HEK293 (cell line): ENCODE measurements around the gene STING1.

Source experiments
- GFI1B ChIP-seq: fragments of 450-650 bp; formaldehyde crosslinking; IDR thresholded peaks from 2 replicates; pipeline ENCODE4 v1.5.1; 2016; ENCODE audit warnings: missing biosample characterization, missing genetic modification characterization
- IKZF3 ChIP-seq: fragments of 450-650 bp; IDR thresholded peaks from 2 replicates; pipeline ENCODE4 v1.5.0; 2018; ENCODE audit warnings: missing biosample characterization, mild to moderate bottlenecking, missing genetic modification characterization, moderate library complexity
- MYNN ChIP-seq: fragments of 450-650 bp; formaldehyde crosslinking; IDR thresholded peaks from 2 replicates; pipeline ENCODE4 v1.5.1; 2016; ENCODE audit warnings: missing biosample characterization, missing genetic modification characterization, borderline replicate concordance
- OSR2 ChIP-seq: fragments of 450-650 bp; formaldehyde crosslinking; IDR thresholded peaks from 2 replicates; pipeline ENCODE4 v1.5.1; 2016; ENCODE audit warnings: missing biosample characterization, missing genetic modification characterization
- PRDM10 ChIP-seq: fragments of 450-650 bp; formaldehyde crosslinking; IDR thresholded peaks from 2 replicates; pipeline ENCODE4 v1.5.1; 2016; ENCODE audit warnings: missing biosample characterization, missing genetic modification characterization
- SALL2 ChIP-seq: fragments of 450-650 bp; formaldehyde crosslinking; IDR thresholded peaks from 2 replicates; pipeline ENCODE4 v1.5.0; 2017; ENCODE audit warnings: missing biosample characterization, mild to moderate bottlenecking, missing genetic modification characterization, borderline replicate concordance
- TRIM28 ChIP-seq: IDR thresholded peaks from 2 replicates; pipeline ENCODE4 v1.6.1; 2011; ENCODE audit warnings: low read length, control low read depth, borderline replicate concordance
- ZBTB11 ChIP-seq: fragments of 450-650 bp; formaldehyde crosslinking; conservative IDR thresholded peaks from 2 replicates; pipeline ENCODE4 v1.5.1; 2016; ENCODE audit warnings: low read depth, missing biosample characterization, missing genetic modification characterization
- ZBTB49 ChIP-seq: fragments of 450-650 bp; formaldehyde crosslinking; IDR thresholded peaks from 2 replicates; pipeline ENCODE4 v1.5.1; 2016; ENCODE audit warnings: missing biosample characterization, missing genetic modification characterization, low read depth
- ZNF132 ChIP-seq: fragments of 450-650 bp; formaldehyde crosslinking; IDR thresholded peaks from 2 replicates; pipeline ENCODE4 v1.5.1; 2017; ENCODE audit warnings: missing biosample characterization, missing genetic modification characterization, borderline replicate concordance
- ZNF184 ChIP-seq: fragments of 450-650 bp; IDR thresholded peaks from 2 replicates; pipeline ENCODE4 v1.5.1; 2018; ENCODE audit warnings: missing biosample characterization, mild to moderate bottlenecking, missing genetic modification characterization
- ZNF324 ChIP-seq: fragments of 450-650 bp; formaldehyde crosslinking; IDR thresholded peaks from 2 replicates; pipeline ENCODE4 v1.5.1; 2016; ENCODE audit warnings: missing biosample characterization, missing genetic modification characterization
- ZNF335 ChIP-seq: fragments of 450-650 bp; formaldehyde crosslinking; conservative IDR thresholded peaks from 2 replicates; pipeline ENCODE4 v1.5.1; 2016; ENCODE audit warnings: missing biosample characterization, missing genetic modification characterization
- ZNF391 ChIP-seq: fragments of 450-650 bp; formaldehyde crosslinking; IDR thresholded peaks from 2 replicates; pipeline ENCODE4 v1.5.1; 2016; ENCODE audit warnings: low read depth, missing biosample characterization, missing genetic modification characterization, borderline replicate concordance
- ZNF423 ChIP-seq: fragments of 450-650 bp; formaldehyde crosslinking; IDR thresholded peaks from 2 replicates; pipeline ENCODE4 v1.5.1; 2016; ENCODE audit warnings: missing biosample characterization, missing genetic modification characterization
- ZNF600 ChIP-seq: fragments of 450-650 bp; formaldehyde crosslinking; IDR thresholded peaks from 2 replicates; pipeline ENCODE4 v1.5.1; 2016; ENCODE audit warnings: missing biosample characterization, missing genetic modification characterization
- ZNF658 ChIP-seq: fragments of 450-650 bp; formaldehyde crosslinking; IDR thresholded peaks from 2 replicates; pipeline ENCODE4; 2016; ENCODE audit warnings: missing biosample characterization, missing genetic modification characterization
- ZNF660 ChIP-seq: fragments of 450-650 bp; IDR thresholded peaks from 2 replicates; pipeline ENCODE4 v1.5.1; 2018; ENCODE audit warnings: missing biosample characterization, mild to moderate bottlenecking, missing genetic modification characterization
- ZNF692 ChIP-seq: fragments of 450-650 bp; formaldehyde crosslinking; IDR thresholded peaks from 2 replicates; pipeline ENCODE4 v1.5.1; 2016; ENCODE audit warnings: missing biosample characterization, missing genetic modification characterization
- ZSCAN4 ChIP-seq: fragments of 450-650 bp; formaldehyde crosslinking; IDR thresholded peaks from 2 replicates; pipeline ENCODE4 v1.5.1; 2017; ENCODE audit warnings: missing biosample characterization, missing genetic modification characterization

STING1 gene

GRCh38 chr5:139482050-139482889 is at the start of gene STING1 (continued):
- TF ChIP-seq PRDM10 (tag by site-specific recombination) (peak; percentile 91), ZNF423 (tag by site-specific recombination) (peak; percentile 82; the same call in 1 of the 2 replicates), MYNN (tag by site-specific recombination) (no peak), TRIM28 (peak; percentile 29; the same call in 1 of the 2 replicates), ZNF660 (tag by site-specific recombination) (peak; percentile 93; the same call in 1 of the 2 replicates), ZBTB11 (tag by site-specific recombination) (peak; percentile 80), ZNF600 (tag by site-specific recombination) (peak; percentile 94), IKZF3 (tag by site-specific recombination) (peak; percentile 97), ZSCAN4 (tag by site-specific recombination) (0 out of 2 replicates have a peak, but pooled peaks have one; percentile 37), ZNF184 (tag by site-specific recombination) (no peak), ZNF335 (tag by site-specific recombination) (peak; percentile 95), ZNF658 (tag by site-specific recombination) (no peak), ZNF324 (tag by site-specific recombination) (no peak), ZNF692 (tag by site-specific recombination) (peak; percentile 69), SALL2 (tag by site-specific recombination) (no peak), GFI1B (tag by site-specific recombination) (no peak), ZNF132 (no peak), ZBTB49 (tag by site-specific recombination) (no peak), OSR2 (tag by site-specific recombination) (peak; percentile 63; the same call in 1 of the 2 replicates), ZNF391 (0 out of 2 replicates have a peak, but pooled peaks have one; percentile 12)
